Neural crest cell (in vitro differentiated cells): ENCODE data around the gene FBXW9. TPM values are rescaled to one million over a fixed set of nuclear protein-coding genes. Genes with fewer than 3 reads are reported as not detected.
"Not testable (repeated sequence)": the region's sequence is repeated elsewhere in the genome, so short reads cannot be mapped to it uniquely, and the experiment has no call there.

Experiments used
- DNase-seq: peaks from one replicate; pipeline ENCODE4 v3.0.0; 2021; ENCODE audit warnings: low read depth, mixed read lengths, low spot score
- H3K27ac Mint-ChIP-seq: one replicate; pipeline ENCODE4 v1.8.0; 2021; ENCODE audit warnings: mild to moderate bottlenecking, mixed read lengths; ENCODE audit not compliant: unreplicated experiment
- H3K27me3 Mint-ChIP-seq: 2 replicates; pipeline ENCODE4 v1.8.0; 2021; ENCODE audit warnings: low read depth, mild to moderate bottlenecking, mixed read lengths
- H3K36me3 Mint-ChIP-seq: 2 replicates; pipeline ENCODE4 v1.8.0; 2021; ENCODE audit warnings: low read depth, mild to moderate bottlenecking, mixed read lengths
- H3K4me1 Mint-ChIP-seq: 2 replicates; pipeline ENCODE4 v1.8.0; 2021; ENCODE audit warnings: mixed read lengths
- H3K4me3 Mint-ChIP-seq: one replicate; pipeline ENCODE4 v1.8.0; 2021; ENCODE audit warnings: mild to moderate bottlenecking, mixed read lengths
- H3K9me3 Mint-ChIP-seq: 2 replicates; pipeline ENCODE4 v1.8.0; 2021; ENCODE audit warnings: mixed read lengths
- CTCF ChIP-seq: fragments of 200-600 bp; sonication (generic); conservative IDR thresholded peaks from 2 replicates; pipeline ENCODE4 v1.5.0; 2021; ENCODE audit warnings: antibody characterized with exemption, mild to moderate bottlenecking
- total RNA-seq: library from RNA; stranded (reverse); gene quantifications from 2 replicates; pipeline ENCODE4 v1.2.1, GENCODE V29; 2021

Gene FBXW9
- total RNA-seq, 1 donor from 2014 or later = 15.9 TPM

- peak overlapping the region; percentile 92 for H3K4me3 Mint-ChIP-seq
- no peak for DNase-seq
- peak overlapping the region; percentile 93 for H3K27ac Mint-ChIP-seq
- peak; percentile 41 for TF ChIP-seq CTCF
- H3K9me3 Mint-ChIP-seq = no peaks in the 10 kb centered on the region
- H3K27me3 Mint-ChIP-seq = peaks cover 5% of the 10 kb centered on the region
- peaks cover 18% of the 10 kb centered on the region for H3K36me3 Mint-ChIP-seq
- H3K4me1 Mint-ChIP-seq = peaks cover 41% of the 10 kb centered on the region
These were observed 37.2 kb upstream of the FBXW9 start for GRCh38 chr19:12733369-12734214.

- Mint-ChIP-seq H3K27ac (no peak overlapping the region), H3K9me3 (no peaks in the 10 kb centered on the region), H3K36me3 (peaks cover 22% of the 10 kb centered on the region), H3K4me1 (peaks cover 27% of the 10 kb centered on the region), H3K27me3 (no peaks in the 10 kb centered on the region), H3K4me3 (no peak overlapping the region)
- DNase-seq = no peak
- no peak for TF ChIP-seq CTCF
These were observed 34.9 kb upstream of the FBXW9 start for GRCh38 chr19:12731337-12731736.

GRCh38 chr19:12730064-12730463 is 33.6 kb upstream of the FBXW9 start:
- Mint-ChIP-seq H3K4me3 (peak overlapping the region; percentile 80), H3K27me3 (no peaks in the 10 kb centered on the region), H3K27ac (no peak overlapping the region), H3K4me1 (peaks cover 28% of the 10 kb centered on the region), H3K9me3 (no peaks in the 10 kb centered on the region), H3K36me3 (peaks cover 22% of the 10 kb centered on the region)
- no peak for TF ChIP-seq CTCF
- DNase-seq = no peak

- peaks cover 18% of the 10 kb centered on the region for H3K36me3 Mint-ChIP-seq
- no peak overlapping the region for H3K27ac Mint-ChIP-seq
- TF ChIP-seq CTCF = no peak
- DNase-seq = no peak
- H3K9me3 Mint-ChIP-seq = no peaks in the 10 kb centered on the region
- peaks cover 2% of the 10 kb centered on the region for H3K27me3 Mint-ChIP-seq
- peaks cover 34% of the 10 kb centered on the region for H3K4me1 Mint-ChIP-seq
- H3K4me3 Mint-ChIP-seq = peak overlapping the region; percentile 41
These were observed 31.5 kb upstream of the FBXW9 start for GRCh38 chr19:12727745-12728433.

- peak overlapping the region; percentile 81 for H3K4me3 Mint-ChIP-seq
These were observed 30.5 kb upstream of the FBXW9 start for GRCh38 chr19:12726988-12727316.

GRCh38 chr19:12725612-12726011 is 29.2 kb upstream of the FBXW9 start:
- not testable (repeated sequence) for H3K27ac Mint-ChIP-seq, H3K9me3 Mint-ChIP-seq, DNase-seq
- Mint-ChIP-seq H3K4me1 (peaks cover 40% of the 10 kb centered on the region), H3K4me3 (peak overlapping the region; percentile 64), H3K27me3 (peaks cover 10% of the 10 kb centered on the region), H3K36me3 (peaks cover 20% of the 10 kb centered on the region)

More at GRCh38 chr19:12726988-12727316, 30.5 kb upstream of the FBXW9 start:
- Mint-ChIP-seq H3K9me3 (no peaks in the 10 kb centered on the region), H3K27me3 (peaks cover 7% of the 10 kb centered on the region), H3K27ac (no peak overlapping the region), H3K36me3 (peaks cover 15% of the 10 kb centered on the region), H3K4me1 (peaks cover 32% of the 10 kb centered on the region)
- no peak for DNase-seq
- no peak for TF ChIP-seq CTCF
